ENCODE measurements around the gene GP1BB. TPM values are rescaled to one million over a fixed set of nuclear protein-coding genes. Genes with fewer than 3 reads are reported as not detected.

Gene GP1BB
- total and polyA plus RNA-seq, 10 of the 15 experiments (the other 5 are each of a cell fraction or from before 2014, with no cell fraction given): 0.05 to 0.28 (median 0.28) TPM; not detected in 7

- TF ChIP-seq E2F8 (IDR thresholded peaks at IDR 0.05; ENCODE audit: low read depth, partially characterized antibody): no peak
- no peak for TF ChIP-seq MXI1 (IDR thresholded peaks at IDR 0.05; ENCODE audit: low read depth, low read length)
- no peak for TF ChIP-seq IRF5 (IDR thresholded peaks at IDR 0.05; ENCODE audit: borderline replicate concordance)
- TF ChIP-seq POLR2A (IDR thresholded peaks at IDR 0.05; ENCODE audit: low read depth, low read length): no peak
- TF ChIP-seq, protein P1, sequence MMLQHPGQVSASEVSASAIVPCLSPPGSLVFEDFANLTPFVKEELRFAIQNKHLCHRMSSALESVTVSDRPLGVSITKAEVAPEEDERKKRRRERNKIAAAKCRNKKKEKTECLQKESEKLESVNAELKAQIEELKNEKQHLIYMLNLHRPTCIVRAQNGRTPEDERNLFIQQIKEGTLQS (IDR thresholded peaks at IDR 0.05; ENCODE audit: borderline replicate concordance, extremely low read depth, low read depth, low read length): no peak
- TF ChIP-seq SIX5 (IDR thresholded peaks at IDR 0.05; ENCODE audit: low read depth, low read length, severe bottlenecking): no peak
- TF ChIP-seq SPI1 (IDR thresholded peaks at IDR 0.05; ENCODE audit: borderline replicate concordance, insufficient read depth, low read depth, low read length): no peak
- no peak for TF ChIP-seq IRF4 (IDR thresholded peaks at IDR 0.05; ENCODE audit: low read depth, low read length)
- no peak for TF ChIP-seq ZBTB33 (IDR thresholded peaks at IDR 0.05)
- TF ChIP-seq TBL1XR1 (IDR thresholded peaks at IDR 0.05; ENCODE audit: low read depth, low read length): no peak
- no peak for TF ChIP-seq REST (IDR thresholded peaks at IDR 0.05; ENCODE audit: low read depth, low read length)
Observed at GRCh38 chr22:19693981-19694670, 29.2 kb upstream of the GP1BB start (continued).
